ENCODE data around the gene SCGN.

GRCh38 chr6:25743868-25744267 lies 91.9 kb downstream of the SCGN start:
- no peak for TF ChIP-seq EZH2 (IDR thresholded peaks at IDR 0.05)
- no peak for TF ChIP-seq POLR2AphosphoS5 (IDR thresholded peaks at IDR 0.05; ENCODE audit: borderline replicate concordance, low read depth, low read length)
- TF ChIP-seq FOXP2 (optimal IDR thresholded peaks at IDR 0.05; ENCODE audit: control extremely low read depth, extremely low read length, insufficient read depth), result no peak
